Measurements from ENCODE around the gene OLAH. TPM values are rescaled to one million over a fixed set of nuclear protein-coding genes. Genes with fewer than 3 reads are reported as not detected.

OLAH gene
- total RNA-seq, 1 donor from 2014 or later: not detected

DNA sequence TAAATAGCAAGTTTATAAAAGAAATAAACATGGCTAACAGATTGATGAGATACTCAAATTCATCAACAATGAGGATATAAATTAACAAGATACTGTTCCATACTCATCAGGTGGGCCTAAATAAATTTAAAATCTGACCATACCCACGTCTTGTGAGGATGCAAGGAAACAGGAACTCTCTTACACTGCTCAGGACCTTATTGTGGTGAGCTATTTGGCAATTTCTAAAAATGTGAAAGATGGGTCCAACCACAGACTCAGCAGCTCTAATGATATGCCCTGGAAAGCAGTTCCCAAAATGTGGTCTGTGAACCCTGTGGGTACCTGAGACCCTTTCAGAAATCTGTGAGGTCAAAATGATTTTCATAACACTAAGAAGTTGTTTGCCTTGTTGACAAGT, 74.9 kb downstream of the OLAH start:
- DNase-seq (ENCODE audit: low spot score): no peak
- intact Hi-C loops (cut with DNase I): no loop called here

DNA sequence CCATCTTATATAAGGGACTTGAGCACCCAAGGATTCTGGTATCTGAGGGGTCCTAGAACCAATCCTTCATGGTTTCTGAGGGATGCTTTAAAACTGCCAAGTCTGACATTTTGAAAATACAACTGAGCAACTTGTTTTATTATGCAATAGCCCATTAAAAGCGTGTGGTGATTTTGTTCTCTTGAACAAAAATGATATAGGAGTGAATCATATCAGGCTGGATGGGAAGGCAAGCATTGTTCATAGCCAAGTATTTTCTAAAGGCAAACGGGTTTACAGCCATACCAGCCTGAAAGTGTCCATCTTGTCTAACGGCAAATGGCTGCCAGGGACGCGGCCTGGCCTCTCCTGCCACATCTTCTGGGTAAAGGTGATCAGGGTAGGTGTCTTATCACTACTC, 76.8 kb downstream of the OLAH start:
- DNase-seq (ENCODE audit: low spot score): no peak
- intact Hi-C loops (cut with DNase I): no loop called here

GRCh38 chr10:15121707-15122106, 78.0 kb downstream of the OLAH start:
- no peak for DNase-seq (ENCODE audit: low spot score)
- intact Hi-C loops (cut with DNase I): no loop called here

GRCh38 chr10:15122477-15123030, 78.8 kb downstream of the OLAH start:
- DNase-seq (ENCODE audit: low spot score): no peak
- intact Hi-C loops (cut with DNase I): no loop called here

Other genes starting within 250 kb of the OLAH start
- 2.3 TPM for gene CDNF, start 205.9 kb upstream of the OLAH start, total RNA-seq
- gene HSPA14, start 205.6 kb upstream of the OLAH start, total RNA-seq: 7.3 TPM
- gene MSANTD7, start 205.6 kb upstream of the OLAH start, total RNA-seq: 6.0 TPM
- gene SUV39H2, start 165.1 kb upstream of the OLAH start, total RNA-seq: 7.9 TPM
- gene DCLRE1C, start 89.8 kb upstream of the OLAH start, total RNA-seq: 3.2 TPM
- gene MEIG1, start 84.6 kb upstream of the OLAH start, total RNA-seq: 0.54 TPM
- not detected for gene ACBD7, start 44.8 kb downstream of the OLAH start, total RNA-seq
- 8.0 TPM for gene RPP38, start 53.4 kb downstream of the OLAH start, total RNA-seq
- gene NMT2, start 124.8 kb downstream of the OLAH start, total RNA-seq: 11.0 TPM